ENCODE measurements around the gene OR2V1. TPM values are rescaled to one million over a fixed set of nuclear protein-coding genes. Genes with fewer than 3 reads are reported as not detected.
"Not testable (repeated sequence)": the region's sequence is repeated elsewhere in the genome, so short reads cannot be mapped to it uniquely, and the experiment has no call there.

Gene OR2V1
- polyA plus RNA-seq, 1 donor, result not detected

DNA sequence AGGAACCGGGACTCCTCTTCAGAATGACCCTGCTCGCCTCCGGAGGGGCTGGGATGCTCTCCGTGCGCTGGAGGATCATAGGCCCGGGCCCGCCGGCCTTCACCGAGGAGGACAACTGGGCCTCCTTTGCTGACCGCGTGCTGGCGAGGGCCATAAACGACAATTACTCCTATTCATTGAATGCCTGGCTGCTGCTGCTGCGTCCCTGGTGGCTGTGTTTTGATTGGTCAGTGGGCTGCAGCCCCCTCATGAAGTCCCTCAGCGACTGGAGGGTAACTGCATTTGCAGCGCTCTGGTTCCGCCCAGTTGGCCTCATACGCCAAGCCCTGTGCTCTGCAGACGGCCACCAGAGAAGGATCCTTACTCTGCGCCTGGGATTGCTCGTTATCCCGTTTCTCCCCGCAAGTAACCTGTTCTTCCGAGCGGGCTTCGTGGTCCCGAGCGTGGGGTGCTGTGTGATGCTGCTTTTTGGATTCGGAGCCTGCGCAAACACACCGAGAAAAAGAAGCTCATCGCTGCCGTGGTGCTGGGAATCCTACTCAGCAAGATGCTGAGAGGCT is 16.6 kb downstream of the OR2V1 start:
- Histone ChIP-seq H3K27me3 (ENCODE audit: control insufficient read depth, insufficient read depth, low read length) (peaks cover 73% of the 10 kb centered on the region), H3K27ac (ENCODE audit: low read length) (no peak overlapping the region), H3K4me1 (ENCODE audit: control insufficient read depth, insufficient read depth, low read length) (no peaks in the 10 kb centered on the region), H3K4me3 (ENCODE audit: low read length) (no peak overlapping the region), H3K9me3 (ENCODE audit: control insufficient read depth, low read depth, low read length) (peaks cover 6% of the 10 kb centered on the region), H3K36me3 (ENCODE audit: control insufficient read depth, insufficient read depth, low read length) (no peaks in the 10 kb centered on the region)
- WGBS (ENCODE audit: insufficient coverage, low lambda C conversion rate), result no CpG with 5 or more reads among the region's 33 CpGs
- DNase-seq, result no peak

- WGBS (ENCODE audit: insufficient coverage, low lambda C conversion rate), result no CpG with 5 or more reads among the region's 13 CpGs
- not testable (repeated sequence) for H3K36me3 ChIP-seq (ENCODE audit: control insufficient read depth, insufficient read depth, low read length); H3K9me3 ChIP-seq (ENCODE audit: control insufficient read depth, low read depth, low read length); DNase-seq; H3K4me1 ChIP-seq (ENCODE audit: control insufficient read depth, insufficient read depth, low read length); H3K27ac ChIP-seq (ENCODE audit: low read length); H3K4me3 ChIP-seq (ENCODE audit: low read length)
- H3K27me3 ChIP-seq (ENCODE audit: control insufficient read depth, insufficient read depth, low read length), result peaks cover 73% of the 10 kb centered on the region
Measured at GRCh38 chr5:181113572-181113971, 17.4 kb downstream of the OR2V1 start.

DNA sequence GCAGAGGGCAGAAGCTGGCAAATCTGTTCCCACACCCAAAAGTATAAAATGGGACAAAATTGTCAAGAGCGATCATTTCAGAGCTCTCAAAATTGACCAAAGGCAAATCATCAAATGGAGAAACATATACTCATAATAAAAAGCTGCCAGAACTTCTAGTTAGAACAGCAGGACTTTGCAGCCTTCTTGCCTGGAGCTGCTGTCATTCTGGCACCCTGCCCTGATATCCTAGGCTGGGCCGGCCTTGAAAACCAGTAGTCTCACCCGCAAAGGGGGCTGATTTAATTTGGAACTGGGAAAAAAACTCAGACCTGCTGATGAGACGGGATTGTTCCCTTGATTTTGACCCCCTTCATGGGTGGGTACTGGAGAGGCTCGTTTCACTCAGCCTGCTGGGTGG is 18.5 kb downstream of the OR2V1 start:
- WGBS (ENCODE audit: insufficient coverage, low lambda C conversion rate), result 86% methylated on average over 1 of the region's 5 CpGs
- Histone ChIP-seq H3K27me3 (ENCODE audit: control insufficient read depth, insufficient read depth, low read length) (peaks cover 76% of the 10 kb centered on the region), H3K4me1 (ENCODE audit: control insufficient read depth, insufficient read depth, low read length) (no peaks in the 10 kb centered on the region), H3K4me3 (ENCODE audit: low read length) (no peak overlapping the region), H3K36me3 (ENCODE audit: control insufficient read depth, insufficient read depth, low read length) (no peaks in the 10 kb centered on the region), H3K9me3 (ENCODE audit: control insufficient read depth, low read depth, low read length) (peaks cover 6% of the 10 kb centered on the region), H3K27ac (ENCODE audit: low read length) (no peak overlapping the region)
- no peak for DNase-seq

DNA sequence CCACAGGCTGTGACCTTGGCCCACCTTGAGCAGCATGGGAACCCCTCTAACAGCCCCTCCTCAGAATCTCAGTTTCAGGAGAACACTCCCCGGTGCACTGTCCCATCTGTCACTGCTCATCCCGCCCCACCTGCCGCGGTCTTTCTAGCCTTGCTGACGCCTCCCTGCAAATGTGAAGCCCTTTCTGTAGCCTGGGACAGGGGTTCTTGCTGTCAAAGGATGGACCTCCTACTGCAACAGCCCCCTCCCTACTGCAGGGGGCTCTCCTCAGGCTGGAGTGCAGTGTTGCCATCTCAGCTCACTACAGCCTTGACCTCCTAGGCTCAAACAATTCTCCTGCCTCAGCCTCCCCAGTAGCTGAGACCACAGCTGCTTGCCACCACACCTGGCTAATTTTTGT is 20.0 kb downstream of the OR2V1 start:
- DNase-seq, result no peak
- H3K4me1 ChIP-seq (ENCODE audit: control insufficient read depth, insufficient read depth, low read length), result no peaks in the 10 kb centered on the region
- no CpG with 5 or more reads among the region's 5 CpGs for WGBS (ENCODE audit: insufficient coverage, low lambda C conversion rate)
- peaks cover 6% of the 10 kb centered on the region for H3K9me3 ChIP-seq (ENCODE audit: control insufficient read depth, low read depth, low read length)
- no peak overlapping the region for H3K27ac ChIP-seq (ENCODE audit: low read length)
- peaks cover 80% of the 10 kb centered on the region for H3K27me3 ChIP-seq (ENCODE audit: control insufficient read depth, insufficient read depth, low read length)
- H3K4me3 ChIP-seq (ENCODE audit: low read length), result no peak overlapping the region
- H3K36me3 ChIP-seq (ENCODE audit: control insufficient read depth, insufficient read depth, low read length), result no peaks in the 10 kb centered on the region

- no peaks in the 10 kb centered on the region for H3K4me1 ChIP-seq (ENCODE audit: control insufficient read depth, insufficient read depth, low read length)
- H3K36me3 ChIP-seq (ENCODE audit: control insufficient read depth, insufficient read depth, low read length), result no peaks in the 10 kb centered on the region
- no peak for DNase-seq
- H3K4me3 ChIP-seq (ENCODE audit: low read length), result no peak overlapping the region
- peaks cover 82% of the 10 kb centered on the region for H3K27me3 ChIP-seq (ENCODE audit: control insufficient read depth, insufficient read depth, low read length)
- H3K27ac ChIP-seq (ENCODE audit: low read length), result no peak overlapping the region
- no CpG with 5 or more reads among the region's 11 CpGs for WGBS (ENCODE audit: insufficient coverage, low lambda C conversion rate)
- peaks cover 4% of the 10 kb centered on the region for H3K9me3 ChIP-seq (ENCODE audit: control insufficient read depth, low read depth, low read length)
Measured at GRCh38 chr5:181109489-181110013, 21.4 kb downstream of the OR2V1 start.

DNA sequence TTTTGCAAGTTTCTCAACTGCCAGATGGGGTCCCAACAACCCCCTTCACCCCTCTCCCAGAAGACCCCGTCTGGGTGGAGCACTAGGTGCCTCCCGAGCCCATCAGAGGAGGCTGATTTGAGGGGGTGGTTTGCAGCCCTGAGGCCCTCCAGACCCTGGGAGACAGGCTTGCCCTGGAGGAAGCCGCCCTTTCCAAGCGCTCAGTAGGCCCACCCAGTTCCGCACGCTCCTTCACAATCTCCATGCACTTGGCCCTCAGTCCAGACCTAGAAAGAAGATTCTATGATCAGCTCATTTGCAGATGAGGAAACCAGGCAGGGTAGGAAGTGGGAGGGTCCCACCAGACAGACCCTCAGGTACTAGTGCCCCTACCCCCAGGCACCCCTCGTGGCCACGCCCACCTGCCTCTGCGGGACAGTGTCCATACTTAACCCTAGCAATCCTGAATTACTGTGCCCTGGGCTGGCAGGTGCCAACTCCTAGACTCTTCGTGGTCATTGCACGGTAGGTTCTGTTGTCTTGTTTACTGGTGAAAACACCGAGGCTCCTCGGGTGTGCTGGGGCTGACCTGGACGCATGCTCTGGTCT is 22.3 kb downstream of the OR2V1 start:
- WGBS (ENCODE audit: insufficient coverage, low lambda C conversion rate), result no CpG with 5 or more reads among the region's 14 CpGs
- H3K4me3 ChIP-seq (ENCODE audit: low read length), result no peak overlapping the region
- no peaks in the 10 kb centered on the region for H3K36me3 ChIP-seq (ENCODE audit: control insufficient read depth, insufficient read depth, low read length)
- no peak overlapping the region for H3K27ac ChIP-seq (ENCODE audit: low read length)
- no peaks in the 10 kb centered on the region for H3K4me1 ChIP-seq (ENCODE audit: control insufficient read depth, insufficient read depth, low read length)
- H3K27me3 ChIP-seq (ENCODE audit: control insufficient read depth, insufficient read depth, low read length), result peaks cover 79% of the 10 kb centered on the region
- no peak for DNase-seq
- no peaks in the 10 kb centered on the region for H3K9me3 ChIP-seq (ENCODE audit: control insufficient read depth, low read depth, low read length)

DNA sequence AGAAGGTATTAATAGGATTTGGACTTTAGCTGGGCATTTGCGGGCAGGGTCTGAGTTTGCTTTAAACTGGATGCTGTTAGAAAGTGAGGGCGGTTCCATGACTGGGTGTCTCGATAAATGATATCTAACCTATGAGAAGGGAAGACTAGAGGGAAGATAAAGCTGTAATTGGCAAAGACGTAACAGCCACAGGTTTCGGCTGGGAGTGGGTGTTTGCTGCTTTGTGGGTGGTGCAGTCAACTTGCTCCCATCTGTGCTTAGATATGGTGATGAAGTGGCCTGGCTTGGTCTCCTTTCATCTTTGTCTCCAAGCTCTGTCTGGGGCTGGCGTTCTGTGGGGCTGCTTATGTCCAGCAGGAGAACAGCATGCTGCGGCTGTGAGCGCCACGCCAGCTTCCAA is 23.3 kb downstream of the OR2V1 start:
- DNase-seq, result no peak
- no peaks in the 10 kb centered on the region for H3K9me3 ChIP-seq (ENCODE audit: control insufficient read depth, low read depth, low read length)
- no CpG with 5 or more reads among the region's 9 CpGs for WGBS (ENCODE audit: insufficient coverage, low lambda C conversion rate)
- H3K4me3 ChIP-seq (ENCODE audit: low read length), result no peak overlapping the region
- H3K4me1 ChIP-seq (ENCODE audit: control insufficient read depth, insufficient read depth, low read length), result no peaks in the 10 kb centered on the region
- H3K36me3 ChIP-seq (ENCODE audit: control insufficient read depth, insufficient read depth, low read length), result no peaks in the 10 kb centered on the region
- no peak overlapping the region for H3K27ac ChIP-seq (ENCODE audit: low read length)
- peaks cover 75% of the 10 kb centered on the region for H3K27me3 ChIP-seq (ENCODE audit: control insufficient read depth, insufficient read depth, low read length)

GRCh38 chr5:181105391-181106025 is 25.5 kb downstream of the OR2V1 start:
- no peak overlapping the region for H3K27ac ChIP-seq (ENCODE audit: low read length)
- H3K9me3 ChIP-seq (ENCODE audit: control insufficient read depth, low read depth, low read length), result no peaks in the 10 kb centered on the region
- no peak for DNase-seq
- no peak overlapping the region for H3K4me3 ChIP-seq (ENCODE audit: low read length)
- no peaks in the 10 kb centered on the region for H3K4me1 ChIP-seq (ENCODE audit: control insufficient read depth, insufficient read depth, low read length)
- H3K27me3 ChIP-seq (ENCODE audit: control insufficient read depth, insufficient read depth, low read length), result peaks cover 60% of the 10 kb centered on the region
- 73% methylated on average over 3 of the region's 7 CpGs for WGBS (ENCODE audit: insufficient coverage, low lambda C conversion rate)
- H3K36me3 ChIP-seq (ENCODE audit: control insufficient read depth, insufficient read depth, low read length), result no peaks in the 10 kb centered on the region

DNA sequence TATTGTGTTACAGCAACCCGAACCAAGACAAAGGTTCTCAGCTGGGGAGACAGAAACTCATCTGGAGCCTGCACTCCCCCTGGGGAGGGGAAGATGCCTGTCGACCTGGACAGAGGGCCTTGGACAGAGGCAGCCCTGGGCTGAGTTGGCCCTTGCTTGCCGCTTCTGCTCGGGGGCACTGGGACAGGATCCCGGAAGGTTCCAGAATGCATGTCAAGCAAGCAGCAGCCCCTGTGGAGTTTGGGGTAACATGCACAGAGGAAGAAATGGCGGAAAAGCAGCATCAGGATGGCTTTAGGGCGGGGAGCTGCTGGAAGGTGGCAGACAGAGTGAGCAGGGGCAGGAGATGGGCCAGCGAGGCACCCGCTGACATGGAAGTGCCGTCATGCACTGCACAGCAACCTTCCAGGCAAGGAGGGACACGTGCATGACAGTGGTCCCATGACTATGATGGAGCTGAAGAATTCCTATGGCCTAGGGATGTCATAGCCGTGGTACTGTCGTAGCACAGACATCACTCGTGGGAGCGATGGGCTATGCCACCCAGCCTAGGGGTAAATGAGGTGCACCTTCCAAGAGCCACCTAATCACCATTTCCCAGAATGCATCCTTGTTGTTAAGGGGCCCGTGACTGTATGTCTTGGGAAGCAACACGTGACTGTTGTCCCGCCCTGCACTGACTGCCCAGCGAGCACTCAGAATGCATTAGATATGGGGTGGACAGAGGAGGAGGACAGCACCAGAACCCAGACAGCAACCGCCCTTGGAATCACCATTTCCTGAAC is 26.2 kb downstream of the OR2V1 start:
- peaks cover 64% of the 10 kb centered on the region for H3K27me3 ChIP-seq (ENCODE audit: control insufficient read depth, insufficient read depth, low read length)
- not testable (repeated sequence) for H3K4me3 ChIP-seq (ENCODE audit: low read length); DNase-seq; H3K9me3 ChIP-seq (ENCODE audit: control insufficient read depth, low read depth, low read length); H3K4me1 ChIP-seq (ENCODE audit: control insufficient read depth, insufficient read depth, low read length); H3K36me3 ChIP-seq (ENCODE audit: control insufficient read depth, insufficient read depth, low read length); H3K27ac ChIP-seq (ENCODE audit: low read length)
- no CpG with 5 or more reads among the region's 20 CpGs for WGBS (ENCODE audit: insufficient coverage, low lambda C conversion rate)

DNA sequence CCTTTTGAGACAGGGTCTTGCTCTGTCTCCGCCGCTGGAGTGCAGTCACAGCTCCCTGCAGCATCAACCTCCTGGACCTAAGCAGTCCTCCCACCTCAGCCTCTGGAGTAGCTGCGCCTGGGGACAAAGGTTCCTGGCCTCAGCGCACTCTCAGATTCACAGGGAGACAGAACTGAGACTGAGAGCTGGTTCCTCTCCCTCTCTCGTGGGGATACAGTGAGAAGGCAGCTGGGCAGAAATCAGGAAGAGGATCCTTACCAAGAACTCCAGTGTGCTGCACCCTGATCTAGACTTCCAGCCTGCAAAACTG is 26.8 kb downstream of the OR2V1 start:
- not testable (repeated sequence) for H3K36me3 ChIP-seq (ENCODE audit: control insufficient read depth, insufficient read depth, low read length); H3K9me3 ChIP-seq (ENCODE audit: control insufficient read depth, low read depth, low read length); H3K27ac ChIP-seq (ENCODE audit: low read length); H3K4me3 ChIP-seq (ENCODE audit: low read length); H3K4me1 ChIP-seq (ENCODE audit: control insufficient read depth, insufficient read depth, low read length)
- H3K27me3 ChIP-seq (ENCODE audit: control insufficient read depth, insufficient read depth, low read length), result peaks cover 65% of the 10 kb centered on the region
- no CpG with 5 or more reads among the region's 5 CpGs for WGBS (ENCODE audit: insufficient coverage, low lambda C conversion rate)
- peak in 1 of 2 donors; percentile 29 for DNase-seq

Data from large intestine (tissue), 3 donors.